H7 (cell line): ENCODE results near the gene MYBBP1A. TPM values are rescaled to one million over a fixed set of nuclear protein-coding genes. Genes with fewer than 3 reads are reported as not detected.

Source experiments
- DNase-seq: peaks from one replicate; pipeline ENCODE4 v3.0.0; 2012
- H3K27me3 ChIP-seq: 2 replicates; pipeline ENCODE4 v1.6.0; 2011; ENCODE audit warnings: mild to moderate bottlenecking, low read length; ENCODE audit not compliant: control insufficient read depth, insufficient read depth
- H3K36me3 ChIP-seq: replicated peaks from 2 replicates; pipeline ENCODE4 v1.5.1; 2011; ENCODE audit warnings: low read length; ENCODE audit not compliant: control insufficient read depth, insufficient read depth
- H3K4me3 ChIP-seq: 2 replicates; pipeline ENCODE4 v1.5.1; 2011; ENCODE audit warnings: low read depth, mild to moderate bottlenecking, control low read depth, low read length, moderate library complexity; ENCODE audit not compliant: insufficient read depth
- total RNA-seq: library from RNA; depleted of rRNA; stranded (reverse); fragments of >200 nt; shearing (Covaris generic); gene quantifications from 2 replicates; pipeline ENCODE4 v1.2.3, GENCODE V29; 2014

MYBBP1A gene
- total RNA-seq, 1 experiment from 2014 or later = 149 TPM

DNA sequence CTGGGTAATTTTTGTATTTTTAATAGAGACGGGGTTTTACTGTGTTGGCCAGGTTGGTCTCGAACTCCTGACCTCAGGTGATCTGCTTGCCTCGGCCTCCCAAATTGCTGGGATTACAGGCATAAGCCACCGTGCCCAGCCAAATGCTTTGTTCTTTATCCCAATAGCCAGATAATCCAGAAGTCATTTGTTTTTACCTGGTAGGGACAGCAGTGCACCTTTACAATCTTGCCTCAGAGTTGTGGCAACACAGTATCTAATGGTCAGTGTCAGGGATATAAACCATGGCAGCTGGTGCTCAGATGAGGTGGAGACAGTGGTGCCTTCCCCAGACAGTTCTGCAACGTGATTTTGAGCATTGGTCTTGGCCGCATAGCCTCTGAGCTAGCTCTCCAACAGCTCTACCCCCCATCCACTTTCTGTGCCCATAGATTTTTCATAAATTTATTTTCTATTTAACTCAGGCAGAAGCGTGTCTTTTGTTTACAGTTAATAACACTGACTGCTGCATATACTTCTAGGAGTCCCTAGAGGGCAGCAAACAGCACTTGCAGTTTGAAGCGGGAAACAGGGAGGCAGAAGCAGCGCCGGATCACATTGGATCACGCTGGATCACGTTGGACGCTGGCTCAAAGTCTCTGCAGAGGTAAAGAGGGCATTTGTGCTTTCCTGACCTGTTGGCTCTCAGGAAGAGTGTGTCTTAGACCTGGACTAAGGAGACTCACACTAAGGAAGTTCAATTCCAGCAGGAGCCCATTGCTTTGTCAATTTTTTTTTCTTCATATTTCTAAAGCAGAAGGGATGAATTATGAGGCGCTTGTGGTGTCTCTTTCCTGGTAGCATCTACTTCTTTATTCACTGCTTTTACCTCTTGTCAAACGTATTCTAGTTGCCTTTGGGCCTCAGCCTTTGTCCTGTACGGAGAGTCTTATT is 10.3 kb upstream of the MYBBP1A start:
- Histone ChIP-seq H3K27me3 (no peaks in the 10 kb centered on the region), H3K4me3 (no peak overlapping the region), H3K36me3 (no peaks in the 10 kb centered on the region)
- peak; percentile 82 for DNase-seq

DNA sequence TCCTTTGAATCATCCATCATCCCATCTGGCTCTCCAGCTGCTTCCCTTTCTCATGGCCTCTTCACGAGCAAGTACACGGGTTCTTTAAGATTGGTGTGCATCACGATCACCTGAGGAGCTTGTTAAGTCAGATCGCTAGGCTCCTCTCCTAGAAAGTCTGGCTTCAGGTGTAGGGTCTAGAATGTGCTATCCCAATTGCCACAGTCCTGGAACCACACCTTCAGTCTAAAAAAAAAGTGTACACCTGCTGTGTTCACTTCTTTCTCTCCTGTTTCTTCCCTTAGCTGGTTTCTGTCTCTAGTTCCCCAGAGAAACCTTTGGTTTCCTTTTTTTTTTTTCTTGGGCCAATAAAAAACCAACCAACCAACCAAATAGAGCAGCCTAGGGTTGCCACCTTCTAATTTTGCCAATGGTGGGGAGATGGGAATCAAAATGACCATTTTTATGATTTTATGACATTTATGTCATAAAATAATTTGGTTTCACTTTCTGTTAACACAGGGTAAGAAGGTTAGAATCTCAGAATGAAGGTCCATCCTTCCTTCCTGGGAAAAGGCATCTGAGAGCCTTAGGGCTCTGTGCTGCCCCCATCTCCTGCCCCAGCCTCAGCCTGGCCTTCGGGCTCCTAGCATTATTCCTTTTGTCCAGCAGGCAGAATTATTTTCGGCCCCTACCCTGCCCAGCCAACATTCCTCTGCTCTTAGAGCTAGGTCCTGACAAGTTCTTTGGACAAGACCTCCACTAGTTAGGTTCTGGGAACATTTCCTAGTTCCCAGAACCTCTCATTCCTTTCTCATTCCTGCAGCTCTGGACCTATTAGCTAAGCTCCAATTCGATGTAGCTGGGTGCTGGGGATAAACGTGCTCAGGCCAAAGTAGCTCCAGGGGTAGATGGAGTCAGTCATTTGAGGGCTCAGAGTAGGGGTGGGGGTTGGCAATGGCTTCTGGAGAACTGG is 7.1 kb upstream of the MYBBP1A start:
- Histone ChIP-seq H3K4me3 (no peak overlapping the region), H3K27me3 (no peaks in the 10 kb centered on the region), H3K36me3 (no peaks in the 10 kb centered on the region)
- no peak for DNase-seq

DNA sequence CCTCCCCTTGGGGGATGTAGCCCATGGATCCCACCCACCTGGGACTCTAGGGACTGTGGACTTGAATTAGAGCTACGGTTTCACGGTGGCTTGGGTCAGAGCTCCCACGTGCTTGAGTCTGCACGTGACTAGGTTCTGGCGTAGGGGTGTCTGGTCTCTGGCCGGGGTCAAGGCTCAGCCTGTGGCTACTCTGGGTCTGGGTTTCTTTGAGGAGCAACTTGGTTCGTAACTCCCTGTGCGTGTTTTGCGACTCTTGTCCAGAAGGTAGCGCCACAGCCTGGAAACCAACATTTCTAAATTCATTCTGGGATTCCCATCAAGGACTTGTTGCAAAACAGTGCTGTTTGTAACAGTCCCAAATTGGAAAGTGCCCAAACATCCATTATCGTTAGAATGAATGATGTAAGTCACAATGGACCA is 5.7 kb upstream of the MYBBP1A start:
- H3K36me3 ChIP-seq = no peaks in the 10 kb centered on the region
- peak; percentile 77 for DNase-seq
- no peak overlapping the region for H3K4me3 ChIP-seq
- H3K27me3 ChIP-seq = no peaks in the 10 kb centered on the region

DNA sequence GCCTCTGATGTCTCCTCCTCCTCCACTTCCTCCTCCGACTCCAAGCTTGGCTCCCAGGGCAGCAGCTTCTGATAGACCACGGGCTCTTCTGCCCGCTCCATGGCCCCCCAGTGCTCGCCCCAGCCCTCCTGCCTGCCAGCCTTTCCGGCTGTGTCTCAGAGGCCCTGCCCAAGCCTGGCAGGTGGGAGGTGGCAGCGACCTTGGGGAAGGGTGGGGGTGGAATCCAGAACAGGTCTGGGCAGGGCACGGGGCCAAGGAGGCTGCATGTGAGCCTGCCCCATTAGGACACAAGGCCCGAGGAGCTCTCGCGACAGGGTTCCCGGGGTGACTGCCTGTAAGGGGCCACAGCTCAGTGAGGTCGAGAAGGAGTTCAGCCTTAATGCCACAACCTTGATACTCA is 5.2 kb upstream of the MYBBP1A start, which contains the start of gene GGT6:
TSS of gene GGT6 (minus strand) at position 157 of the 400 bp plus-strand sequence. CDS start at position 101, 56 bp downstream.
- Histone ChIP-seq H3K27me3 (no peaks in the 10 kb centered on the region), H3K4me3 (no peak within 1 kb of the TSS), H3K36me3 (no peaks in the 10 kb centered on the region)
- DNase-seq = no peak

DNA sequence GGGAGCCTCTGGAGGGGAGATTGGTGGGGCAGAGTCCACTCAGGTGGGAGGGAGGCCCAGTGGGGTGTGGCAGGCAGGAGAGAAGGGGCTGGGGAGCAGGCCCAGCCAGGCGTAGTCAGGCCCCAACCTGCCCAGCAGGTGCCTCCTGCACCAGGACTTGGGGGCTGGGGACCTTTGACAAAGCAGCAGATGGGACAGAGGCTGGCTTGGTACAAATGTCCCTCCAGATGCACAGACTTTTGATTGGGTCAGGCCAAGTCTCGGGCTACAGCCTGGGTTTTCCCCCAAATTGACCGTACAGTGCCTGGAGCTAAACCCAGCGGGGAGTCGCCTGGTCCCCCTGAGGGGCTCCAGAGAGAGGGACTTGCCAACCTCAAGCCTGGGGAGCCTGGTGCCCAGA is 4.8 kb upstream of the MYBBP1A start:
- H3K4me3 ChIP-seq = no peak overlapping the region
- peak; percentile 53 for DNase-seq
- H3K27me3 ChIP-seq = no peaks in the 10 kb centered on the region
- no peaks in the 10 kb centered on the region for H3K36me3 ChIP-seq

DNA sequence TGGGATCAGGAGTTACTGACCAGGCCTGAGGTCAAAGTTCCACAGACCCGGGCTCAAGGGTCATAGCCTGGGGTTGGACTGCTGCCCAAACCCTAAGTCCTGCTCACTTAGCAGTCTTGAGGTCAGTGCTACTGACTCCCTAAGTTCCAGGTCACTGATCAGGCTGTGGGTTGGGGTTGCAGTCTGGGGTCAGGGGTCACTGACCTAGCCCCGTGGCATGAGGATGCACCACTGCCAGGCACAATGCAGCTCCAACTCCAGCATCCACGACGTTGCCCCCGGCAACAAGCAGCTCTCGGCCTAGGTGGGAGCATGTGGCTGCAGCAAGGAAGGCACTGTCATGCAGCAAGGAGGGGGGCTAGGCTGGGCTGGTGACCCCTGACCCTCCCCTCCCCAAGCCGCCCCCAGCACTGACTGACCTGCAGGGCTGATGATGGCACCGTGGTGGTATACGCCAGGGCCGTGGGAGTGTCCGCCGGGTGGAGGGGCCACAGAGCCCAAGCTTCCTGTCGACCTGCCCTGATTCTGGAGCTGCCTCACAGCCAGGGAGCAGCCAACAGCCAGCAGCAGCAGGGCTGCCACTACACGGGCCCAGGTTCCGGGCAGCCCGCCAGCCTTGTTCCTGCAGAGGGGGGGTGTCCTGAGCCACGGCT is 4.1 kb upstream of the MYBBP1A start:
- H3K27me3 ChIP-seq = no peaks in the 10 kb centered on the region
- peak; percentile 65 for DNase-seq
- H3K36me3 ChIP-seq = no peaks in the 10 kb centered on the region
- H3K4me3 ChIP-seq = no peak overlapping the region

DNA sequence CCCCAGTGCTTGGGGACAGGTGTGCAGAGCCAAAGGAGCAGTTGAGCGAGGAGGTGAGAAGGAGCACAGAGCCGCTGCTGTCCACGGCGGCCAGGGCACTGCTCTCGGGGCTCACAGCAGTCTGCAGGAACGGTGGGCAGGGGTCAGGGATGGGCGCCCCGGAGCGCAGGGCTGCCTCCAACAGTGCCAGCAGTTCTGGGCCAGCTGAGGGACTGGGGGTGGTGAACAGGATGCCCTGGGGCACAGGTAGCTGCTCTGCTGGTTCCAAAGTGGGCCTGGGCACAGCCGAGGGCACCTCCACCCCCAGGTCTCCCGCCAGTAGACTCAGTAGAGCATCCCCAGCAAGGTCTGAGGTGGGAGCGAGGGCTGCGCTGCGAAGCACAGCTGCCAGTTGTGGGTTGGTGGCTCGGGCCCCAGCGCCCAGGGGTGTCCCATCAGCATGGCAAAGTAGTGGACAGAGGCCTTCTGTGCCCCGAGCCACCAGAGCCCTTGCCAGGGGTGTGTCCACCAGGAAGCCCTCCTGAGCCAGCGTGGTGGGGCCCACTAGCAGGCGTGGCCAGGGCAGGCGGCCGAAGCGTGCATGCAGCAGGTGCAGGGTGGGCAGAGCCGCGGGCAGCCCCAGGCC is 3.3 kb upstream of the MYBBP1A start:
- Histone ChIP-seq H3K27me3 (no peaks in the 10 kb centered on the region), H3K4me3 (no peak overlapping the region), H3K36me3 (peaks cover 6% of the 10 kb centered on the region)
- DNase-seq = peak; percentile 48

DNA sequence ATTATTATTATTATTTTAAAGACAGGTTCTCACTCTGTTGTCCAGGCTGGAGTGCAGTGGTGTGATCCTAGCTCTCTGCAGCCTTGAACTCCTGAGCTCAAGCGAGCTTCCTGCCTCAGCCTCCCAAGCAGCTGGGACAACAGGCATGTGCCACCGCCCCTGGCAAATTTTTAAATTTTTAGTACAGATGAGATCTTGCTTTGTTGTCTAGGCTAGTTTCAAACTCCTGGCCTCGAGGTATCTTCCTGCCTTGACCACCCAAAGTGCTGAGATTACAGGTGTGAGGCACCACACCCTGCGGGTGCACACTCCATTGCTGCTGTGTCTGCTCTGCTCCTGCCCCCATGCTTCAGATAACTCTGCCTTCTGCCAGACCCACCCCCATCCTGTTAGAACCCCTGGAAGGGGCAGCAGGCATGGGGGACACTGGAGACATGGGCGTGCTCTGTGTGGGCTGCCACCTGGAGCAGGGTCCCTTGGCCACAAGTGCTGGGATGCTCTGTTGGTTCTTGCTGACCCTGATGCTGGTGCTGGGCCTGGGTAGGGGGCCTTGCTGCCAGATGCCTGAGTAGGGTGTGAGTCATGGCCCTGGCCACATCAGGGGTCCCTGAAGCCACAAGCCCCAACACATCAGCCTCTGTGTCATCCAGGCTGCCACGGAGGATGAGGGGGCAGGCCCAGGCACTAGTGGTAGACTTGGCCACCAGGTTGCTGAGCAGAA is 2.6 kb upstream of the MYBBP1A start:
- no peak overlapping the region for H3K4me3 ChIP-seq
- peak; percentile 45 for DNase-seq
- peaks cover 10% of the 10 kb centered on the region for H3K36me3 ChIP-seq
- H3K27me3 ChIP-seq = no peaks in the 10 kb centered on the region

DNA sequence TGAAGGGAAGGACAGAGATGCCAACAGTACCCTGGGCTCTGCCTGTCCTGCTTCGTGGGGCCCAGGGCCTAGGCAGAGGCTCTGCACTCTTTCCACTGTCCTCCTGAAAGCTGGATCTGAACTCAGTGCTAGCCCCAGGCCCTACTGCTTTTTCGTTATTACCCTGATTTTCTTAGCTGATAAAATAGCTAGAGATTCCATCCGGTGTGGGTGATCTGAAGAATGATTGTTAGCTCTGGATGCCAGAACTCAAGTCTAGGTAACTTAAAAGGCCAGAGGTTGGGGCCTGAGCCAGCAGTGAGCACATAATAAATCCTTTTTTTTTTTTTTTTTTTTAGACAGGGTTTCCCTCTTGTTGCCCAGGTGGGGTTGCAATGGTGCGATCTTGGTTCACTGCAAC is 1.8 kb upstream of the MYBBP1A start:
- DNase-seq = no peak
- Histone ChIP-seq H3K27me3 (no peaks in the 10 kb centered on the region), H3K36me3 (peaks cover 16% of the 10 kb centered on the region), H3K4me3 (no peak overlapping the region)

DNA sequence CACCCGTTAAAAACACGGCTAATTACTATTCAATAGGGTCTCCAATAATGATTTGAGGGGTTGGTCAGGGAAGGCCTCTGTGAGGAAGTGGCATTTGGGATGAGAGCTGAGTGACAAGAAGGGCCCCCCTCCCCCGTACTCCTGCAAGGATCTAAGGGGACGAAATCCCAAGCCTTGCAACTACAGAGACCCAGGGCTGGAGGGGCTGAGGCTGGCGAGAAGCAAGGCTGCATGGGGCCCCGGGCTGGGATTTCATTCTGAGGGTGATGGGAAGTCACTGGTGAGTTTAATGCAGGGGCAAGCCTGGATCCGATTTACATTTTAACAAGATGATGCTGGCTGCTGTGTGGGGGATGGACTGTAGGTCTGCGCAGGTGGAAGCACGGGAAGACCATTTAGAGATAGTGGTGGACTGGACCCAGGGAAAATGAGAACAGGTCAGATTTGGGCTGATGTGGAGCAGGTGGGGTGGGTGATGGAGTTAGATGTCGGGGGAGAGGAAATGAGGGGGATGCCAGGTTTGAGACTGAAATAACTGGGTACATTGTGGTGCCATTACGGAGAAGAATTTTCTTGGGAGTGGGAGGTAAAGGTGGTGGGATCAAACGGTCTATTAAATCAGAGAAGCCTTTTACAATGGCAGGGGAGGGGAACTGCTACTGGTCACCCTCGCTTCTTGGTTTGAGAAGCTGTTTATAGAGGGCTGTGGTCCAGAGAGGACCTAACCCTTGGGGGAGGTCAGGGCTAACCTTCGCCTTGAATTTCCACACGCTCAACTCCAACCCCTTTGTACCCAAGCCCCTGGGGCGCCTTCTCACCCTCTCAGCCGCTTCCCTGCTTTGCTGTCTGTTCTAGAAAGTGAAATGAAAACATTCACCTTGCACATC is 932 bp upstream of the MYBBP1A start:
- H3K4me3 ChIP-seq = peak overlapping the region; percentile 98
- DNase-seq = peak; percentile 83
- peaks cover 21% of the 10 kb centered on the region for H3K36me3 ChIP-seq

DNA sequence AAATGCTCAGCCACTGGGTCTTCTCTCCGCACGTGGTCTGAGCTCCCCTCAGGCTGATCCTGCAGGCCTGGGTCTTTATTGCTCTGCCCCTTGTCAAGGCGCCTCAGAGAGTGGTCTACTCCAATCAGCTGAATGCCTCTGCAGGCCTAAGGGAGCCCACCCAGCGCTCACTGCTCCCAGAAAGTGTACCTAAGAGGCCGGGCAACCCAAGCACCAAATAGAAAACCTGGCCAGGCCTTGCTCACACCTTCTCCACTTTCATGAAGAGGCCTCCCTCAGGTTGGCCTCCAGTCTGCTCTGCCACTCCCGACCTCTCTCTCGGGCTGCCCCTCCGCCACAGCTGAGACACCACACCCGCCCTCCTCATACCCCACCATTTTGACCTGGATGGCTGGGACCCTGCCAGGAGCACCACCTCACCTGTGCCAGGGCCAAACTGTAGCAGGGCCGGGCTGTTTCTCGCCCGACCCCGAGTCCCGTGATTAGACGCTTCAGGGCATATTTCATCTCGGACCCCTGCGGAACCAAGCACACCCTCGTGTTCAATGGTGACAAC is 665 bp downstream of the MYBBP1A start:
- DNase-seq = peak; percentile 73
- H3K27me3 ChIP-seq = no peaks in the 10 kb centered on the region
- peak overlapping the region; percentile 98 for H3K4me3 ChIP-seq
- peaks cover 36% of the 10 kb centered on the region for H3K36me3 ChIP-seq

More for the DNA sequence above, 932 bp upstream of the MYBBP1A start:
- no peaks in the 10 kb centered on the region for H3K27me3 ChIP-seq

DNA sequence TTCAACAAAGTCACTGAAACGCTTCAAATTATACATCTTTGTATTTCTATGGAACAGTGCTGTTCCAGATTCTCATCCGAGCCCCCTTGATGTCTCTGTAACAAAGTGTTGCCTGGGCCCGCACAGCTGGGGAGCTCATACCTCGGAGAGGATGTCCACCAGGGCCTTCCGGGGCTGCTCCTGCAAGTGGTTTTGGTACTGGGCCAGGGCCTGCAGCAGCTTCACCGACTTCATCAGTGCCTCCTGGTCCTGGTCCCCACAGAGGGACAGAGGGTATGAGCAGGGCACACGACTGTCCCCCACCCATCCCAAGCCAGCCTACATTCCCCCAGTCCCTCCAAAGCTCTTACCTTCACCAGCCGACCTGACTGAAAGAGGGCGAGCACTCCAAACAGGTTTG is 1.5 kb downstream of the MYBBP1A start:
- Histone ChIP-seq H3K36me3 (peaks cover 41% of the 10 kb centered on the region), H3K27me3 (no peaks in the 10 kb centered on the region), H3K4me3 (no peak overlapping the region)
- DNase-seq = no peak
